ENCODE results near the gene RGS1. TPM values are rescaled to one million over a fixed set of nuclear protein-coding genes. Genes with fewer than 3 reads are reported as not detected.
A peak's percentile ranks its signal among the peaks of the same experiment; 100 is the strongest.

Gene RGS1
- total RNA-seq, 1 donor from 2014 or later, result 12.0 TPM

DNA sequence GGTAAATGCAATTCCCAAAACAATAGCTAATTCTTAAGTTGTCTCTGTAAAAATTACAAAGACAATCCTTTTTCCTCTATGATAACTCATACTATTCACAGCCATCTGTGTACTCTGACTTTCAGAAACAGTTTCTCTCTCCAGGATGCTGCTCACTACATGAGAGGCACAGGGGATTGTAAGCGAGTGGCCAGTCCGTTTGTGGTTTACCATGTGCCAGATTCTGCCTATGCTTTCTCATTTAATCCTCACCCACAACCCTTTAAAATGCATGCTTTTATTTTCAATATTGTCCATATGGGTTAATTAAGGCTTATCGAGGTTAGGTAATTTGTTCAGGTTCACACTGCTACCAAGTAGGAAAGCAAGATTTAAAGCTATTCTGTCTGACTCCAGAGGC lies 23.0 kb downstream of the RGS1 start:
- intact Hi-C loops (cut with micrococcal nuclease), result no loop called here
- no peak for DNase-seq (ENCODE audit: low spot score)

DNA sequence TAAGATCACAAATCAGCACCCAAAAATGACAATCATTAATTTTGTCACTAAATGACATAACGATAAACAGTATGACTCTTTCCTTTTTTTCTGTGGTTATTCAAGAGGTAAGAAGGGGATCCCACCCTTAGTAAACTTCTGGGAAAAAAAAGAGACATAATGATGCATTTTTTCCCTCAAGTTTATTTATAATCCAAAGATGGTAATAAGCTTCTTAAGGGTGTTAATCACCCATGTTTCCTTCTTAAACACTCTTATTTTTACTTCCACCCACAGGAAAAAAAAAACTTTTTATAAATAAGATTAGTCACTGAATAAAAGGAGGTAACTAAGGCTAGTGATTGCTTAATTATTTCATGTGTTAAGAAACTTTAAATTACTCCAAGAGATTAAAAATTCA lies 24.7 kb downstream of the RGS1 start:
- no peak overlapping the region for H3K27ac Mint-ChIP-seq
- peaks cover 15% of the 10 kb centered on the region for H3K4me1 Mint-ChIP-seq (ENCODE audit: low read depth)
- intact Hi-C loops (cut with micrococcal nuclease), result loop anchor here (2.0 kb wide), 2 partner anchors 21 to 49 kb away; no protein-coding TSS in a partner anchor
- H3K27me3 Mint-ChIP-seq (ENCODE audit: insufficient read depth), result peaks cover 6% of the 10 kb centered on the region
- H3K9me3 Mint-ChIP-seq, result no peaks in the 10 kb centered on the region
- no peak for DNase-seq (ENCODE audit: low spot score)
- peaks cover 1% of the 10 kb centered on the region for H3K36me3 Mint-ChIP-seq (ENCODE audit: low read depth)
- H3K4me3 Mint-ChIP-seq, result no peak overlapping the region

More for the DNA sequence above, 23.0 kb downstream of the RGS1 start:
- no peaks in the 10 kb centered on the region for H3K9me3 Mint-ChIP-seq
- H3K36me3 Mint-ChIP-seq (ENCODE audit: low read depth), result peaks cover 1% of the 10 kb centered on the region
- H3K4me1 Mint-ChIP-seq (ENCODE audit: low read depth), result peaks cover 15% of the 10 kb centered on the region
- no peak overlapping the region for H3K4me3 Mint-ChIP-seq
- no peak overlapping the region for H3K27ac Mint-ChIP-seq
- H3K27me3 Mint-ChIP-seq (ENCODE audit: insufficient read depth), result peaks cover 7% of the 10 kb centered on the region

DNA sequence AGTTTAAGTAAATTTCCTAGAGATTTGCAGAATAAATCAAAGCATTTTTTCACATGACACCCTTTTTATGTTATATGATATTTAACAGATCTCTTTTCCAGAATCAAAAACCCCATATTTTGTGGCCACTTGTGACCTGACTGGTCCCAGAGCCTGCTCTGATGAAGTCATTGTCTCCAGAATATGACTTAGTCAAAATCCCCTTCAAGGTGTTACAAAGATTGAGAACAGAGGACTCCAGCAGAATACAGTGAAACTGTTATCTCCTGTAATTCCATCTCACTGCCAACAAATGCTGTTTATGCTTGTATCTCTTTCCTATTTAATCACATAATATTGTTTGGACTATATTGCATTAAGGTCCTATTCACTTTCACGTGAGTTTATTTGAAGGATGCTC lies 25.6 kb downstream of the RGS1 start:
- intact Hi-C loops (cut with micrococcal nuclease), result loop anchor here (2.0 kb wide), 2 partner anchors 22 to 50 kb away; no protein-coding TSS in a partner anchor
- H3K4me3 Mint-ChIP-seq, result no peak overlapping the region
- H3K9me3 Mint-ChIP-seq, result no peaks in the 10 kb centered on the region
- H3K4me1 Mint-ChIP-seq (ENCODE audit: low read depth), result peaks cover 15% of the 10 kb centered on the region
- peaks cover 1% of the 10 kb centered on the region for H3K36me3 Mint-ChIP-seq (ENCODE audit: low read depth)
- peaks cover 4% of the 10 kb centered on the region for H3K27me3 Mint-ChIP-seq (ENCODE audit: insufficient read depth)
- no peak overlapping the region for H3K27ac Mint-ChIP-seq
- no peak for DNase-seq (ENCODE audit: low spot score)

DNA sequence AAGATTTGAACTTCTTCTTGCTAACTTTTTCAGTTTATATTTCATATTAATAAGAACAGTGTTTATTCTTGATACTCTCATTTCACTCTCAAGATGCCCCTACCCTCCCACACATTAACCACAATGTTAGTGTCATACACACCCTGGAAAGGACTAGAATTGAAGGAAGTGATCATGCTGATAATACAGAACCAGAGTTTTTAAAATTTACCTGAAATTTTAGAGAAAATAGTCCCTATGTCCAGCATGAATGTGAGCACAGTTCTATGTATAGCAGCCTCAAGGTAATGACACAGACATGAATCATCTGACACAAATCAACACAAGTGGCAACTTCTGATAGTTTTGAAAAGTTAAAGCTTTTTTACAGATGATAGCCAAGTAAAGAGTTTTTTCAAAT lies 26.0 kb downstream of the RGS1 start:
- H3K4me3 Mint-ChIP-seq, result no peak overlapping the region
- H3K27me3 Mint-ChIP-seq (ENCODE audit: insufficient read depth), result peaks cover 4% of the 10 kb centered on the region
- no peaks in the 10 kb centered on the region for H3K9me3 Mint-ChIP-seq
- DNase-seq (ENCODE audit: low spot score), result no peak
- intact Hi-C loops (cut with micrococcal nuclease), result loop anchor here (2.0 kb wide), 2 partner anchors 23 to 51 kb away; no protein-coding TSS in a partner anchor
- peaks cover 15% of the 10 kb centered on the region for H3K4me1 Mint-ChIP-seq (ENCODE audit: low read depth)
- peaks cover 1% of the 10 kb centered on the region for H3K36me3 Mint-ChIP-seq (ENCODE audit: low read depth)
- no peak overlapping the region for H3K27ac Mint-ChIP-seq

DNA sequence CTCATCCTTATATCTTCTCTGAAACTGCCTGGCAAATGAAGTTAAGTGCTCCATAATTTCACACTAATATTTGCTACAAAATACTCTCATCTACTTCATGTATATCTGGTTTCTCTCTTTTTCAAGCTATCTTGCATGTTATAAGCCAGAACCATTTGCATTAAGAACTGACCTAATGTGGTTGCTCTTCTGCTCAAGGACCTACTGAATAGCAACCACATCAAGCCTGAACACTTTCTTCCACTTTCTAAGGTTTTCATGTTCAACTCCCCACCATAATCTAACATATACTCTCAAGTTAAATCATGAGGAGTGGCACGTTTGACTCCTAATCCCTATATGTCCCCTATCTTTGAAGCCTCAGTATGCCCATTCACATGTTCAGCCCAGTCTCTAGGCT lies 27.2 kb downstream of the RGS1 start:
- Mint-ChIP-seq H3K27ac (no peak overlapping the region), H3K4me3 (no peak overlapping the region), H3K4me1 (ENCODE audit: low read depth) (peaks cover 15% of the 10 kb centered on the region), H3K27me3 (ENCODE audit: insufficient read depth) (peaks cover 4% of the 10 kb centered on the region), H3K36me3 (ENCODE audit: low read depth) (no peaks in the 10 kb centered on the region), H3K9me3 (no peaks in the 10 kb centered on the region)
- DNase-seq (ENCODE audit: low spot score), result no peak
- intact Hi-C loops (cut with micrococcal nuclease), result no loop called here

DNA sequence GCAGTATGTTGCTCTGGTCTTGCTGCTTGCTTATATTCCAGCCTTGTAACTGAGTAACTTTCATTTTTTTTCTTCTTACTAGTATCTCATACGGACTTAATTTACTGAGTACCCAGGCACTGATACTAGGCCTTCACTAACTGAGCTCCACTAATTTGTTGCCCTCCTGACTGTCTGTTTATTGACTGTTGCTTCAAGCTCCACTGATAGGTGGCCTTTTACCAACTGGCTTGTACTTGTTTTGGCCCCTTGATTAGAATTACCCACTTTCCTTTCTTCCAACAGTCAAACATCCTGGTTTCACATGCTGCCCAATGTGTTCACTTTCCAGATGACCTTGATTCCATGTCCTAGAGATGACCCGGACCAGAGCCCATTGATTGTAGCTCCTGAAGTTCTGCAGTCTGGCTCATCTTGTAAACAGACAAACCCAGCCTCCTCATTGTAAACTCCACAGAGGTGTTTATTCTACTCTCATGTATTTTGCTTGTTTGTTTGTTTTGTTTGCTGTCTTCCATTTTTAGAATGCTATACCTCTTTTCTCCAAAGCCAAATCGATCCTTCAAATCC lies 27.7 kb downstream of the RGS1 start:
- peaks cover 15% of the 10 kb centered on the region for H3K4me1 Mint-ChIP-seq (ENCODE audit: low read depth)
- H3K36me3 Mint-ChIP-seq (ENCODE audit: low read depth), result no peaks in the 10 kb centered on the region
- intact Hi-C loops (cut with micrococcal nuclease), result no loop called here
- no peak overlapping the region for H3K4me3 Mint-ChIP-seq
- no peaks in the 10 kb centered on the region for H3K9me3 Mint-ChIP-seq
- no peak overlapping the region for H3K27ac Mint-ChIP-seq
- no peak for DNase-seq (ENCODE audit: low spot score)
- peaks cover 4% of the 10 kb centered on the region for H3K27me3 Mint-ChIP-seq (ENCODE audit: insufficient read depth)

DNA sequence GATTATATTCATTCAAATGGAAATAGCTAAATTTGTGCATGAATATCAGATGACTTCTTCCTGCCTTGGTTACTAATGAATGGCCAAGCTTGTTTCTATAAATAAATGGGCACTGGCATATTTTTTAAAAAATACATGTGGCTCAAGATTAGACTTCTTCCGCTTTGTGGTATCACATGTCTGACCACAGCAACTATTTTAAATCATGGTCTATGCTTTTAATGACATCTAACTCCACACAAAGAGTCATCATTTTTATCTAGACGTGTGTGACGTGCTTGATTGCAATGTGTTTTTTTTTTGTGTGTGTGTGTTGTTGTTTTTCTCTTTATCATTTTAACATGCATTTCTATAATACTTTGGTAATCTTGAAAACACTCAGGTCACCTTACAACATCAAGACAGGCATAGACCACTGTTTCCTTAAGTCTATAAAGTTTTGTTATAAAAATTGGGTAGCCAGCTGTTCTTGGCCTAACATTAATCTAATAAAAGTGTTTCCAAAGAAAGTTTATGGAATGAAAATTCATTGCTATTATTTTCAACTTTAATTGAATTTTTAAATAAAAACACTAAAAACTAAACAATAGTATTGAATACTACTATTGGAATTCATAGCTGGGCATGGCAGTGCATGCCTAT lies 29.5 kb downstream of the RGS1 start:
- no peak overlapping the region for H3K27ac Mint-ChIP-seq
- intact Hi-C loops (cut with micrococcal nuclease), result no loop called here
- H3K4me1 Mint-ChIP-seq (ENCODE audit: low read depth), result peaks cover 28% of the 10 kb centered on the region
- H3K4me3 Mint-ChIP-seq, result no peak overlapping the region
- no peak for DNase-seq (ENCODE audit: low spot score)
- no peaks in the 10 kb centered on the region for H3K36me3 Mint-ChIP-seq (ENCODE audit: low read depth)
- H3K27me3 Mint-ChIP-seq (ENCODE audit: insufficient read depth), result peaks cover 4% of the 10 kb centered on the region
- no peaks in the 10 kb centered on the region for H3K9me3 Mint-ChIP-seq

DNA sequence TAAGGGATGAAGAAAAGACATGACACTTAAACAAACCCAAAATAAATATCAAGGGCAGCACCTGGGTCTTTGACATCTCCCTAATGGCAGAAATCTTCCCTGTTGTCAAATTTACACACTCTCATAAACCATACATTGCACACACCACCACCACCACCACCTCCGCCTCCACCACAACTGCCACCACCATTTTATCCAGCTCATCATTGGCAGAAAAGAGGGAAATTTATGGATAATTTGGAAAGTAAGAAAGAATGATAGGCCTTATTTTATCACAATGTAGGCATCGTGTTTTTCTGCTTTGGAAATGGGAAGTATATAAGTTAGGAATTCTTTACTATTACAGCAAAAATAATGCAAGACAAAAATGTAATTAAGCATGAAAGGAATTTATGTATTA lies 33.1 kb downstream of the RGS1 start:
- no peaks in the 10 kb centered on the region for H3K9me3 Mint-ChIP-seq
- no peak for DNase-seq (ENCODE audit: low spot score)
- H3K4me3 Mint-ChIP-seq, result no peak overlapping the region
- H3K36me3 Mint-ChIP-seq (ENCODE audit: low read depth), result no peaks in the 10 kb centered on the region
- peaks cover 14% of the 10 kb centered on the region for H3K4me1 Mint-ChIP-seq (ENCODE audit: low read depth)
- intact Hi-C loops (cut with micrococcal nuclease), result loop anchor here (1.0 kb wide), 2 partner anchors 28 to 134 kb away; no protein-coding TSS in a partner anchor
- H3K27me3 Mint-ChIP-seq (ENCODE audit: insufficient read depth), result peaks cover 2% of the 10 kb centered on the region
- H3K27ac Mint-ChIP-seq, result no peak overlapping the region

DNA sequence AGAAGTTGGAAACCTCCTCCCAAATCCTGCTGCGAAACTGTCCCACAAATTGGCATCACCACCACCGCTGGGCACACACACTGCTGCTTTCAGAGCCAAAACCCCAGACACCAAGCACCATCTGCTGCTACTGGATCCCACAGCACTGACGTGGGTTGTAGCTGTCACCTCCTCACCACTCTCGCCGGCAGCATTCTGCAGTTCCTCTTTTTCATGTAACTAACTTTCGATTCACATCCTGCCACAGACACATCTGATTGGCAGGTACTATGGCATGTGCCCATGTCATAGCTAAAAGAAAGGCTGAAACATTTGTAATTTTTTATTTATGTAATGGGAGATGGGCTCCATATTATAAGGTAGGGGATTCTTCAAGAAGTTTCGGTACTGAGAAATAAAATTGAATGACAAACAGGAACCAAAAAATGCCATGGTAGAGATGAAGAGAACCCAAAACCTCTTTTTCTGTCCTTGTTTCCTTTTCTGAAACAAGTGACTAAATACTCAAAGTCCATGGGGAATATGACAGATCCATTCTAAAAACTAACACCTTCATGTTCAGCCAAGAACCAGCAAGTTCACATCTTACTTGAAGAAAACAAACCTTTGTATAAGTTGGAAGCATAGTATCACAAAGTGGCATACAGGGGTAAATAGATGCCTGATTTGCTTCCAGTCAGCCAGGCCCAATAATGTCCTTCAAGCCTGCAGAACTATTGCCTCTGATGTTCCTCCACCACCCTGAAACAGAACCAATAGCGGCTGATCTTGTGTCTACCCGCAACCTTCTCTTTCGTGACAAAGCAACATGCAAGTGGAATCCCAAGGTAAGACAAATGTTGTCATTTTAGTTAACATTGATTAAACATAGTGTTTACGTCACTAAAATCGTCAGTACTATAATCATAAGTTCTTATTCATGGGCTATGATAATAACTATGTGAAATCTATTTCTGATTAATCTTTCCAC lies 33.8 kb downstream of the RGS1 start:
- intact Hi-C loops (cut with micrococcal nuclease), result loop anchor here (1.0 kb wide), 2 partner anchors 132 to 135 kb away; no protein-coding TSS in a partner anchor
- H3K4me1 Mint-ChIP-seq (ENCODE audit: low read depth), result peaks cover 14% of the 10 kb centered on the region
- peaks cover 4% of the 10 kb centered on the region for H3K27me3 Mint-ChIP-seq (ENCODE audit: insufficient read depth)
- peak overlapping the region; percentile 3 for H3K27ac Mint-ChIP-seq
- H3K36me3 Mint-ChIP-seq (ENCODE audit: low read depth), result no peaks in the 10 kb centered on the region
- no peaks in the 10 kb centered on the region for H3K9me3 Mint-ChIP-seq
- H3K4me3 Mint-ChIP-seq, result no peak overlapping the region
- DNase-seq (ENCODE audit: low spot score), result peak; percentile 36

DNA sequence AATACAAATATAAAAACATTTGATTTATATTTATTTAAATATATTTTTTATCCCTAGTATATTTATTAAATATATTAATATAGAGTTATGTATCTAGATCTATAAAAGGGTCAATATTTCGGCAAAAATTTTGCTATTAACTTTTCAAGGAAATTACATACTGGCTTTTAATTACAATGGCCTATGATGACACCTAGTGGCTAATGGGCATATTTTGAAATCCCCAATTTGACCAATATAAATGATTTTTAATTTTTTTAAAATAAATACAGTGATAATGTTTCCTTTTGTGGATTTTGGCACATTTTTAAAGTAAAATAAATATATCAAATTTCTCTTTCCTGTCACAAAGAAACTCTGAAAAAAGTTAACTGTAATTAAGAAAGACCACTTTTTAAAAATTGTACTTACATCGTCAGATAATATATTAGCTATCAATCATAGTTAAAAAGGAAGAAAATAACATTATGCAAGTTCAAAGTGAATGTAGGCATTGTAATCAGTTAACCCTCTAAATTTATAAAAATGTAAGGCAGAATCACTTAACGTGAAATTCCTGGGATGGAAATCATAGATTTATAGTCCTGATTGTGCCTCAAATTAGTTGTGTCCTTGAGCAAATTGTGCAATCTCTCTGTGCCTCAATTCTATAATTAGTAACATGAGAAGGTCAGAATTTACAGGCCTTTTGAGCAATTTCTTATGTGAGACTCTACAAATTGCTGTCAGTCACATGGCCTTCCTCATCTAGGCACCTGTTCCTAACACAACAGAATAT lies 34.7 kb downstream of the RGS1 start:
- intact Hi-C loops (cut with micrococcal nuclease), result loop anchor here (1.0 kb wide), 1 partner anchor 133 kb away; no protein-coding TSS in a partner anchor
- H3K4me1 Mint-ChIP-seq (ENCODE audit: low read depth), result peaks cover 14% of the 10 kb centered on the region

DNA sequence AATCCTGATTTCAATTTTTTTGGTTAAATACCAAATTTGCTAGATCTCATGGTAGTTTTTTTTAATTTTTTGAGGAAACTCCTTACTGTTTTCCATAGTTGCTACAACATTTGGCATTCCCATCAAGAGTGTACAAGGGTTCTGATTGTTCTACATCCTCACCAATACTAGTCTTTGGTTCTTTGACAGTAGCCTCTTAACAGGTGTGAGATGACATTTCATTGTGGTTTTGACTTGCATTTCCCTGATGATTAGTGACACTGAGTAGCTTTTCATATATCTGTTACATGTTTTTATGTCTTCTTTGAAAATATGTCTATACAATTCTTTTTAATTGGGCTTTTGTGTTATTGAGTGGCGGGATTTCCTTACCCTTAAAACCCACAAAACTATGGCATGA lies 39.5 kb downstream of the RGS1 start:
- Mint-ChIP-seq H3K36me3 (ENCODE audit: low read depth) (no peaks in the 10 kb centered on the region), H3K27me3 (ENCODE audit: insufficient read depth) (peaks cover 8% of the 10 kb centered on the region), H3K4me1 (ENCODE audit: low read depth) (no peaks in the 10 kb centered on the region), H3K27ac (no peak overlapping the region), H3K9me3 (no peaks in the 10 kb centered on the region), H3K4me3 (no peak overlapping the region)
- intact Hi-C loops (cut with micrococcal nuclease), result no loop called here
- DNase-seq (ENCODE audit: low spot score), result no peak

More for the DNA sequence above, 34.7 kb downstream of the RGS1 start:
- H3K9me3 Mint-ChIP-seq, result no peaks in the 10 kb centered on the region
- no peak overlapping the region for H3K4me3 Mint-ChIP-seq
- H3K27me3 Mint-ChIP-seq (ENCODE audit: insufficient read depth), result peaks cover 5% of the 10 kb centered on the region
- H3K36me3 Mint-ChIP-seq (ENCODE audit: low read depth), result no peaks in the 10 kb centered on the region
- no peak for DNase-seq (ENCODE audit: low spot score)
- no peak overlapping the region for H3K27ac Mint-ChIP-seq

DNA sequence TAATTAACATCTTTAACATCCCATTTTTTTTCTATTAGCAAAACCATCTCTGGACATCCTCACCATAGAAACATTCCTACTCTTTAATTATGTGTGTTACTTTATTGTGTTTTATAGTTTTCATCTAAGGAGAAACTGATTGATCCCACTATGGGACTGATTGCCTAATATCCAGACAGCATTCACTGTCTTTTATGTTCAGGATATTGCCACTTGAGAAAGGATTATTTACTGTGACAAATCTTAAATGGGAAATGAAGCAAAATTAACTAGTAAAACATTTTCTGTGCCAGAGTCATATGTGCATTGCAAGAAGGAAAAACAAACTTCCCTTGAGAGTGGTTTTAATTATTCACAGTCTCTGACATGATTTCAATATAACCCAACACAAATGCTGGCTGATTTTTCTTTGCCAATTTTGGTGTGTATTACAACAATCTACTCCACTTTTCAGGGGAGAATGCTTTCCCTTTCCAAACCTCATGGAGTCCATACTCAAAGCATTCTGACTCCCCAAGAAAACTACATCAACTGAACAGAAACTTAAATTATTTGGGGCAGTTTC lies 44.6 kb downstream of the RGS1 start:
- Mint-ChIP-seq H3K36me3 (ENCODE audit: low read depth) (no peaks in the 10 kb centered on the region), H3K4me3 (no peak overlapping the region), H3K9me3 (no peaks in the 10 kb centered on the region), H3K4me1 (ENCODE audit: low read depth) (no peaks in the 10 kb centered on the region), H3K27me3 (ENCODE audit: insufficient read depth) (peaks cover 10% of the 10 kb centered on the region), H3K27ac (no peak overlapping the region)
- no peak for DNase-seq (ENCODE audit: low spot score)
- intact Hi-C loops (cut with micrococcal nuclease), result no loop called here
